SK-N-SH (cell line): ENCODE measurements around the gene SWI5. TPM values are rescaled to one million over a fixed set of nuclear protein-coding genes. Genes with fewer than 3 reads are reported as not detected.

Experiments used
- CTCF ChIA-PET: fragments of 300-600, 350-600 bp; formaldehyde crosslinking; extraction: SDS; loops from one replicate; lab custom pipeline; 2021; lab: Yijun Ruan, JAX
- POLR2A ChIA-PET: fragments of 350-600 bp; sonication (Branson Sonifier 250); formaldehyde crosslinking; extraction: SDS; loops from one replicate; lab custom pipeline; 2020; ENCODE audit warnings: antibody characterized with exemption, inconsistent platforms; lab: Yijun Ruan, JAX
- DNase-seq: peaks from one replicate; pipeline ENCODE4 v3.0.0; 2012
- H2AFZ ChIP-seq: fragments of 200-600 bp; sonication (generic); 2 replicates; pipeline ENCODE4 v1.8.1; 2016; ENCODE audit warnings: antibody characterized with exemption, mild to moderate bottlenecking, low read depth
- H3F3A ChIP-seq: fragments of 200-600 bp; sonication (generic); replicated peaks from 2 replicates; pipeline ENCODE3; 2016; ENCODE audit warnings: antibody characterized with exemption, mild to moderate bottlenecking; ENCODE audit not compliant: insufficient read depth
- H3K27ac ChIP-seq, 2 experiments: fragments of 200-500 bp in 1 of 2; fragments of 200-600 bp in 1 of 2; sonication (Bioruptor generic) in 1 of 2; sonication (generic), shearing (Covaris generic) in 1 of 2; 2 replicates each; pipeline versions ENCODE4 v1.5.1 to v1.6.1; 2014 to 2016; ENCODE audit warnings: low read depth in 2 of 2, inconsistent platforms in 1 of 2, low read length in 1 of 2, mild to moderate bottlenecking in 1 of 2, mixed read lengths in 1 of 2
- H3K27me3 ChIP-seq: fragments of 200-600 bp; sonication (generic), shearing (Covaris generic); 2 replicates; pipeline ENCODE4 v1.6.1; 2016; ENCODE audit warnings: mixed run types; ENCODE audit not compliant: insufficient read depth
- H3K36me3 ChIP-seq, 2 experiments: fragments of 200-500 bp in 1 of 2; fragments of 200-600 bp in 1 of 2; sonication (Bioruptor generic) in 1 of 2; sonication (generic) in 1 of 2; replicated peaks in 1 of 2; 2 replicates each; pipeline versions ENCODE3 to v1.5.1; 2014 to 2016; ENCODE audit warnings: low read length in 1 of 2, mild to moderate bottlenecking in 1 of 2; ENCODE audit not compliant: insufficient read depth in 2 of 2, control insufficient read depth in 1 of 2
- H3K4me1 ChIP-seq, 2 experiments: fragments of 200-500 bp in 1 of 2; fragments of 200-600 bp in 1 of 2; sonication (Bioruptor generic) in 1 of 2; sonication (generic), shearing (Covaris generic) in 1 of 2; 2 replicates each; pipeline versions ENCODE4 v1.5.1 to v1.6.1; 2014 to 2016; ENCODE audit warnings: low read depth in 1 of 2, low read length in 1 of 2, mixed run types in 1 of 2; ENCODE audit not compliant: insufficient read depth in 2 of 2, control insufficient read depth in 1 of 2
- H3K4me2 ChIP-seq: fragments of 200-600 bp; sonication (generic), shearing (Covaris generic); 2 replicates; pipeline ENCODE4 v1.6.1; 2017; ENCODE audit warnings: mixed run types
- H3K4me3 ChIP-seq, 2 experiments: fragments of 200-500 bp in 1 of 2; fragments of 200-600 bp in 1 of 2; sonication (Bioruptor generic) in 1 of 2; sonication (generic), shearing (Covaris generic) in 1 of 2; 2 replicates each; pipeline versions ENCODE4 v1.5.1 to v1.8.1; 2014 to 2016; ENCODE audit warnings: low read depth in 2 of 2, inconsistent platforms in 1 of 2, low read length in 1 of 2, mild to moderate bottlenecking in 1 of 2, mixed read lengths in 1 of 2, moderate library complexity in 1 of 2
- H3K79me2 ChIP-seq: fragments of 200-600 bp; sonication (generic); 2 replicates; pipeline ENCODE4 v1.8.1; 2017; ENCODE audit warnings: mild to moderate bottlenecking; ENCODE audit not compliant: insufficient read depth
- H3K9ac ChIP-seq: fragments of 200-600 bp; sonication (generic); 2 replicates; pipeline ENCODE4 v1.6.1; 2017; ENCODE audit warnings: mixed run types
- H3K9me2 ChIP-seq: fragments of 200-600 bp; sonication (generic); 2 replicates; pipeline ENCODE4 v1.6.1; 2017; ENCODE audit warnings: mixed run types
- H3K9me3 ChIP-seq: fragments of 200-600 bp; sonication (generic); 2 replicates; pipeline ENCODE4 v1.6.1; 2017; ENCODE audit warnings: mixed run types, mild to moderate bottlenecking, moderate library complexity
- H4K20me1 ChIP-seq: fragments of 200-600 bp; sonication (generic); 2 replicates; pipeline ENCODE4 v1.6.1; 2017; ENCODE audit warnings: mild to moderate bottlenecking, mixed run types; ENCODE audit not compliant: insufficient read depth
- EP300 ChIP-seq, 2 experiments: IDR thresholded peaks; 2 replicates each; pipeline versions ENCODE4 v1.4.0 to v1.6.1; 2012; ENCODE audit warnings: borderline replicate concordance in 1 of 2, low read depth in 1 of 2, low read length in 1 of 2
- FOXJ3 ChIP-seq: sonication (generic); formaldehyde crosslinking; IDR thresholded peaks from 2 replicates; pipeline ENCODE4 v1.5.1; 2020; ENCODE audit warnings: mild to moderate bottlenecking, missing genetic modification reagents
- FOXM1 ChIP-seq: IDR thresholded peaks from 2 replicates; pipeline ENCODE4 v1.4.0; 2012; ENCODE audit warnings: low read depth, mild to moderate bottlenecking
- MAX ChIP-seq: IDR thresholded peaks from 2 replicates; pipeline ENCODE4 v1.4.0; 2012; ENCODE audit warnings: low read depth
- MEF2A ChIP-seq: IDR thresholded peaks from 2 replicates; pipeline ENCODE4 v1.4.0; 2012; ENCODE audit warnings: low read depth, borderline replicate concordance
- MXI1 ChIP-seq: IDR thresholded peaks from 2 replicates; pipeline ENCODE4 v1.6.1; 2012; ENCODE audit warnings: mild to moderate bottlenecking, low read depth, low read length, improper control_type of control experiment
- NRF1 ChIP-seq: IDR thresholded peaks from 2 replicates; pipeline ENCODE4 v1.6.1; 2012; ENCODE audit warnings: low read depth, mild to moderate bottlenecking, low read length
- RAD21 ChIP-seq: IDR thresholded peaks from 2 replicates; pipeline ENCODE4 v1.6.1; 2012; ENCODE audit warnings: mild to moderate bottlenecking, low read length
- REST ChIP-seq: IDR thresholded peaks from 2 replicates; pipeline ENCODE4 v1.6.1; 2012; ENCODE audit warnings: mild to moderate bottlenecking, low read depth, low read length, moderate library complexity
- RXRA ChIP-seq: IDR thresholded peaks from 2 replicates; pipeline ENCODE4 v1.4.0; 2012; ENCODE audit warnings: low read depth, mild to moderate bottlenecking, borderline replicate concordance
- TEAD4 ChIP-seq: IDR thresholded peaks from 2 replicates; pipeline ENCODE4 v1.4.0; 2012; ENCODE audit warnings: mild to moderate bottlenecking, borderline replicate concordance; ENCODE audit not compliant: insufficient read depth
- WGBS: methylation state at CpG from one replicate; pipeline ENCODE4 v1.1.6; 2017; ENCODE audit warnings: low lambda C conversion rate; 5-methylcytosine and 5-hydroxymethylcytosine counted together
- polyA plus RNA-seq, 3 experiments: library from polyadenylated mRNA; depleted of rRNA; stranded (reverse); fragments of >200 nt; gene quantifications; 2 replicates each; pipeline ENCODE4 v1.2.3, GENCODE V29; 2012

Gene SWI5
- polyA plus RNA-seq, 1 of the 3 experiments (the other 2 are of a cell fraction), result 84.1 TPM

DNA sequence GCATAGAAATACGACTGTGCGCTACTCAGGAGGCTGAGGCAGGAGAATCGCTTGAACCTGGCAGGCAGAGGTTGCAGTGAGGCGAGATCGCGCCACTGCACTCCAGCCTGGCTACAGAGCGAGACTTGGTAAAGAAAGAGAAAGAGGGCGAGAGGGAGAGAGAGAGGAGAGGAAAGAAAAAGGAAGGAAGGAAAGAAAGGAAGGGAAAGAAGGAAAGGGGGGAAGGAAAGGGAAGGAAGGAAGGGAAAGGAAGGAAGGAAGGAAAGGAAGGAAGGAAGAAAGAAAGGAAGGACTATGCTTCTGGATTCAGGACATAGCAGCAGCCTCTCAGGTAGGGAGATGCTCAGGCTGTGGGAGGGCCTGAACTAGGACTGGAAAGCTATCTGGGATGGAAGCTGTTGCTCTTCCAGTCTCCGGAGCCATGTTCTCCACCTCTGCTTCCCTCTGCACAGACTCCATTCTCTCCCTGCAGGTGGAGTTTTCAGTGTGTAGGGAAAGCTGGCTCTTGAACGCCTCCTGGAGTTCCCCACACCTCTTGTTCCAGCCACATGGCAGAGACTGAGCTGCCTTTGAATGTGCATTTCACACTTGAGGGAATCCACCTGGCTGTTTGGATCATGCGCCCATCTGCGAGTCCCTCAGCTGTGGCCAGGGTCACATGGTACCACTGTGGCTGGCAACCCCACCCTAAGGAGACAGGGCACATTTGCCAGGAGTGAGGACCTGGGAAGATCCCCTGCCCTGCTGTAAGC, 9.1 kb downstream of the SWI5 start:
- Histone ChIP-seq H3K27ac (no peak overlapping the region), H3K4me2 (no peak overlapping the region), H3F3A (peaks cover 10% of the 10 kb centered on the region), H2AFZ (no peak overlapping the region), H3K4me3 (no peak overlapping the region), H3K9me2 (no peaks in the 10 kb centered on the region), H3K4me1 (no peaks in the 10 kb centered on the region), H3K9ac (no peak overlapping the region), H3K27me3 (no peaks in the 10 kb centered on the region), H4K20me1 (no peaks in the 10 kb centered on the region), H3K36me3 (no peaks in the 10 kb centered on the region), H3K9me3 (no peaks in the 10 kb centered on the region), H3K79me2 (no peaks in the 10 kb centered on the region; the same call in 1 of the 2 replicates)
- 95% methylated on average over 11 of the region's 12 CpGs for WGBS
- ChIA-PET CTCF (interaction anchor here (1.0 to 3.0 kb wide), 3 partner anchors 10 to 42 kb away, joined by 3 to 18 read pairs (median 4); no protein-coding TSS in a partner anchor), POLR2A (interaction anchor here (0.6 to 0.7 kb wide), 2 partner anchors 8 to 10 kb away, joined by 3 read pairs; partner anchors contain the start of gene GOLGA2)
- DNase-seq, result no peak
- no peak for TF ChIP-seq FOXJ3
- no peak for TF ChIP-seq FOXM1
- TF ChIP-seq NRF1, result no peak

GRCh38 chr9:128286440-128286839, 10.4 kb downstream of the SWI5 start:
- Histone ChIP-seq H3K27ac (no peak overlapping the region), H3K9ac (no peak overlapping the region), H3K4me2 (no peak overlapping the region), H4K20me1 (no peaks in the 10 kb centered on the region), H2AFZ (no peak overlapping the region), H3K4me3 (no peak overlapping the region)
- DNase-seq, result no peak
- WGBS, result 85% methylated on average over 6 of the region's 6 CpGs
- POLR2A ChIA-PET, result no interaction called here
- TF ChIP-seq REST (no peak), MEF2A (no peak), RAD21 (no peak), RXRA (no peak), MXI1 (no peak), MAX (no peak), EP300 (IDR thresholded peaks at IDR 0.05; ENCODE audit: borderline replicate concordance in 1 of 2, low read depth in 1 of 2, low read length in 1 of 2) (no peak), TEAD4 (no peak), FOXM1 (no peak)
- TF ChIP-seq, all 33 proteins: peak for 0
- Histone ChIP-seq H3K9me3 (no peaks in the 10 kb centered on the region), H3K79me2 (no peaks in the 10 kb centered on the region; the same call in 1 of the 2 replicates), H3K9me2 (no peaks in the 10 kb centered on the region), H3K36me3 (no peaks in the 10 kb centered on the region), H3K27me3 (no peaks in the 10 kb centered on the region), H3K4me1 (no peaks in the 10 kb centered on the region), H3F3A (peaks cover 9% of the 10 kb centered on the region)
- CTCF ChIA-PET, result interaction anchor here (0.8 to 3.0 kb wide), 3 partner anchors 9 to 126 kb away, joined by 3 to 18 read pairs (median 3); no protein-coding TSS in a partner anchor
